HL-60 (cell line): ENCODE measurements around the gene CACNG4.

ENCODE experiments used
- CTCF ChIP-seq: IDR thresholded peaks from one replicate; pipeline ENCODE4 v1.5.1; 2011; ENCODE audit warnings: low read length, control low read depth, inconsistent platforms; ENCODE audit not compliant: insufficient read depth
- POLR2AphosphoS5 ChIP-seq: IDR thresholded peaks from 2 replicates; pipeline ENCODE4 v1.6.1; 2012; ENCODE audit warnings: low read depth

- TF ChIP-seq POLR2AphosphoS5 (no peak), CTCF (no peak)
Observed at GRCh38 chr17:67076290-67076689, 111.8 kb downstream of the CACNG4 start.
